Duodenal mucosa (tissue), 2 donors: ENCODE measurements around the gene GPC5.
"Not testable (repeated sequence)": the region's sequence is repeated elsewhere in the genome, so short reads cannot be mapped to it uniquely, and the experiment has no call there.

Source experiments
- H3K27ac ChIP-seq: one replicate; pipeline ENCODE4 v1.7.0; 2013; ENCODE audit warnings: low read depth, low read length
- H3K27me3 ChIP-seq, 2 donors: one replicate each; pipeline ENCODE4 v1.7.0; 2013; ENCODE audit warnings: low read length in 2 of 2, control low read depth in 1 of 2; ENCODE audit not compliant: insufficient read depth in 2 of 2, control insufficient read depth in 1 of 2
- H3K36me3 ChIP-seq, 2 donors: one replicate each; pipeline ENCODE4 v1.7.0; 2013; ENCODE audit warnings: low read length in 2 of 2, control low read depth in 1 of 2; ENCODE audit not compliant: insufficient read depth in 2 of 2, control insufficient read depth in 1 of 2
- H3K4me1 ChIP-seq, 2 donors: one replicate each; pipeline ENCODE4 v1.7.0; 2013; ENCODE audit warnings: low read length in 2 of 2, control low read depth in 1 of 2; ENCODE audit not compliant: insufficient read depth in 2 of 2, control insufficient read depth in 1 of 2
- H3K4me3 ChIP-seq, 2 donors: one replicate each; pipeline ENCODE4 v1.7.0; 2013; ENCODE audit warnings: low read length in 2 of 2, low read depth in 1 of 2
- H3K9ac ChIP-seq, 2 donors: one replicate each; pipeline ENCODE4 v1.7.0; 2013; ENCODE audit warnings: low read length in 2 of 2, low read depth in 1 of 2
- H3K9me3 ChIP-seq, 2 donors: one replicate each; pipeline ENCODE4 v1.7.0; 2013; ENCODE audit warnings: low read length in 2 of 2, control low read depth in 1 of 2; ENCODE audit not compliant: control insufficient read depth in 1 of 2

The GPC5 gene

DNA sequence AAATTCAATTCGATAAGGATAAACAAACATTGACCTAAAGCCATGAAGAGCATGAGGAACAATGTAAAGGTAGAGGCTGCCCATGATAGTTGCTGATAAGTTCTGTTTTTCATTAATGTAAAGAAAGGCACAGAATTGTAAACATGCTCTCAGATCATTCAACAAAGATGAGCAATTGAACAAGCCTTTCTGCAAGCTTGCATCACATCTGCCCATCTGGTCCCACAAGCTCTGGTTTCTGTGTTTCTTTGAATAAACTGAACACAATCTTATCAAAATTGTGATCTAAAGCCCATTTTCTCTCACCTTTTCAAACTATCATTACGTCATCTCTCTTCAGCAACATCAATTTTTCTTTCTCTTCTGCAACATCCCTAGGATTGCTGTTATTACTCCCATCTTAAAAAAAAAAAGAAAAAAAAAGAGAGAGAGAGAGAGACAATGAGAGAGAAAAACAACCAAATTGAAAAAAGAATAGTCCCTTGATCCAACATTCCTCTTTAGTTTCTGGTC is 1340.9 kb downstream of the GPC5 start:
- H3K9me3 ChIP-seq: no peaks in the 10 kb centered on the region
- H3K4me3 ChIP-seq: no peak overlapping the region
- H3K9ac ChIP-seq: no peak overlapping the region
- H3K27ac ChIP-seq: no peak overlapping the region
- H3K4me1 ChIP-seq: no peaks in the 10 kb centered on the region
- H3K27me3 ChIP-seq: no peaks in the 10 kb centered on the region
- no peaks in the 10 kb centered on the region for H3K36me3 ChIP-seq

DNA sequence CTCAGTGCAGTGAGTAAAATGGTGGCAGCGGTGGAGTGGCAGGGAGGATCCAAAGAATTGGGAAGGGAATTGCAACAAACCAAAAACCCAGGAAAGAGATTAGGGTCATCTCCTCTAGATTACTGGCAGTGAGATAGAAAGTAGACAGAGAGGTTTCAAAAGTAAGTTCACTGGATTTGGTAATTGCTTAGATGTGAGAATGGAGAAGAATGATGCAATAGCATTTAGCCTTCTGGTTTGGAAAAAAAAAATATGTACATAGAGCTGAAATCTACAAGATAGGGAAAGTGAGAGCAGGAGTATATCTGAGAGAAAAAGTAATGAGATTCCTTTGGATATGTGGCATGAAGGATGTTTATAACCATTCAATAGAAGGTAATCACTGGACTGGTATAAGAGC is 1345.6 kb downstream of the GPC5 start:
- no peaks in the 10 kb centered on the region for H3K4me1 ChIP-seq
- no peak overlapping the region for H3K27ac ChIP-seq
- no peak overlapping the region for H3K9ac ChIP-seq
- H3K9me3 ChIP-seq: no peaks in the 10 kb centered on the region
- no peak overlapping the region for H3K4me3 ChIP-seq
- no peaks in the 10 kb centered on the region for H3K36me3 ChIP-seq
- H3K27me3 ChIP-seq: no peaks in the 10 kb centered on the region

DNA sequence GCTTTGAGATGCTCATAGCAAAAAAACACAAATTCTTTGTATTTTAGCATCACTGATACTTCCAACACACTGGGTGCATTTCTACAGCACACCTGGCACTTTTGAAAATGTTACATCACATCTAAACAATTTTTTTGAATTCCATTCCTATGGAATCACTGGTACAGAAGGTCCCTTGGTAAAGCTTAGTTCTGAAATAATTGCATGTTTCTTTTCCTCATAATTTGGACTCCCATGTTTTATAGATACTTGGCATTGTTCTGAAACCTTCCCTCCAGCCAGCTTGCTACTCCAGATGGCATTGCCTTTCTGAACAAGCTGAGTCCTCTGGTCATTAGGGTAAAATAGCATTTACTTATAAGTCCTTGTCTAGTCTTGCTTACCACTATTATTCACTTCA is 1346.8 kb downstream of the GPC5 start:
- H3K9ac ChIP-seq: no peak overlapping the region
- no peaks in the 10 kb centered on the region for H3K27me3 ChIP-seq
- H3K9me3 ChIP-seq: no peaks in the 10 kb centered on the region
- H3K4me1 ChIP-seq: no peaks in the 10 kb centered on the region
- no peak overlapping the region for H3K27ac ChIP-seq
- no peaks in the 10 kb centered on the region for H3K36me3 ChIP-seq
- H3K4me3 ChIP-seq: no peak overlapping the region

DNA sequence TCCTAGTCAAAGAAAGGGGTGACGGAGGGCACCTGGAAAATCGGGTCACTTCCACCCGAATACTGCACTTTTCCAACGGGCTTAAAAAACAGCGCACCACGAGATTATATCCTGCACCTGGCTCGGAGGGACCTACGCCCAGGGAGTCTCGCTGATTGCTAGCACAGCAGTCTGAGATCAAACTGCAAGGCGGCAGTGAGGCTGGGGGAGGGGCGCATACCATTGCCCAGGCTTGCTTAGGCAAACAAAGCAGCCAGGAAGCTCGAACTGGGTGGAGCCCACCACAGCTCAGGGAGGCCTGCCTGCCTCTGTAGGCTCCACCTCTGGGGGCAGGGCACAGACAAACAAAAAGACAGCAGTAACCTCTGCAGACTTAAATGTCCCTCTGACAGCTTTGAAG is 1354.3 kb downstream of the GPC5 start:
- H3K4me3 ChIP-seq, H3K4me1 ChIP-seq, H3K27ac ChIP-seq, H3K27me3 ChIP-seq, H3K9me3 ChIP-seq, H3K36me3 ChIP-seq, H3K9ac ChIP-seq: not testable (repeated sequence)

DNA sequence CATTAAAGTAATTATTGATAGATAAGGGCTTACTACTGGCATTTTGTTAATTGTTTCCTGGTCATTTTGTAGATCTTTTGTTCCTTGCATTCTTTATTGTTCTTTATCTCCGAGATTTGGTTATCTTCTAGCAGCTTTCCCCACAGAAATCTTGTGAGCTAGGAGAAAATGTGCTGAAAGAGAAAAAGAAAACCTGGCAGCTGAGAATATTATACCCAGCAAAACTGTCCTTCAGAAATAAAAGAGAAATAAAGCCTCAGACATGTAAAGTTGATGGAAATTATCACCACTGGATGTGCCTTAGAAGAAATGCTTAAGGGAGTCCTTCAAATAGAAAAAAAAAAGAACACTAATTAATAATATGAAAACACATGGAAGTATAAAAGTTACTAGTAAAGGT is 1363.3 kb downstream of the GPC5 start:
- no peak overlapping the region for H3K9ac ChIP-seq
- no peaks in the 10 kb centered on the region for H3K4me1 ChIP-seq
- H3K27ac ChIP-seq: no peak overlapping the region
- H3K36me3 ChIP-seq: no peaks in the 10 kb centered on the region
- peaks cover 3 to 12% of the 10 kb centered on the region in 2 donors for H3K9me3 ChIP-seq
- H3K4me3 ChIP-seq: no peak overlapping the region
- H3K27me3 ChIP-seq: no peaks in the 10 kb centered on the region

DNA sequence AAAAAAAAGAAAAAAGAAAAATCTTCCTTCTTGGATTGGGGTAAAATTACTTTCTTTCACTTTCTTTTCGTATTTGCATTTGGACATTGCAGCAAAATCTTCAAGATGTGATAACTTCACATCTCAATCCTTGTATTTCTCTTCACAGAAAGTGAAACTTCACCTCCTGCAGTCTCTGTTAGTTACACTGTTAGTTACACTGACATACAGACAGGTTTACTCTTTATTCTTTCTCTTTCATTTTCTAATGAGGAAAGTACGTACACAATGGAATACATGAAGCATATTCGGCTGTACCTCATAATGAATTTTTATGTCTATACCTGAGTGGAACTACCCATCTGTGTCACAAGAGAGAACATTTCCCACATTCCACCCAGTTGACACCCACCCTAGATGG is 1369.0 kb downstream of the GPC5 start:
- no peaks in the 10 kb centered on the region for H3K9me3 ChIP-seq
- H3K27ac ChIP-seq: no peak overlapping the region
- no peak overlapping the region for H3K9ac ChIP-seq
- no peaks in the 10 kb centered on the region for H3K36me3 ChIP-seq
- H3K4me1 ChIP-seq: peaks cover 0 to 3% of the 10 kb centered on the region in 2 donors
- H3K4me3 ChIP-seq: peak overlapping the region; percentile 57 to 68
- no peaks in the 10 kb centered on the region for H3K27me3 ChIP-seq

DNA sequence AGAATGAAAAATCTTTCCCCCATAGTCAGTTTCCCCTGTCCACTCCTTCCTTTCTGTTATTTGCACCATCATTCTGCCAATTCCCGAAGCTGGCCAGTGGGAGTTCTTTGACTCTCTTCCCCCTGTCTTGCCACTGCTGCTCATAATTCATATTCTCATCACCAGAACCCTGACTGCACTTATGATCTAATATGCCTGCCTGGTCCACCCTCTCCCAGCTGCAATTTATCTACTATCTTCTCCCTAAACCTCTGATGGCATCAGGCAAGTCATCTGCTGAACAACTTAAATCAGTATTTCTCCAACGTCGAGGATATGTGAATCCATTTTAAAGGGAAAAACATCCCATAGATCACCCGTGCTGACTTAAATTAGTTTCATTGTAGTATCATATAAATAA is 1370.2 kb downstream of the GPC5 start:
- H3K9me3 ChIP-seq: no peaks in the 10 kb centered on the region
- no peak overlapping the region for H3K27ac ChIP-seq
- H3K4me3 ChIP-seq: no peak overlapping the region
- H3K36me3 ChIP-seq: no peaks in the 10 kb centered on the region
- no peak overlapping the region for H3K9ac ChIP-seq
- H3K27me3 ChIP-seq: no peaks in the 10 kb centered on the region
- peaks cover 0 to 3% of the 10 kb centered on the region in 2 donors for H3K4me1 ChIP-seq

DNA sequence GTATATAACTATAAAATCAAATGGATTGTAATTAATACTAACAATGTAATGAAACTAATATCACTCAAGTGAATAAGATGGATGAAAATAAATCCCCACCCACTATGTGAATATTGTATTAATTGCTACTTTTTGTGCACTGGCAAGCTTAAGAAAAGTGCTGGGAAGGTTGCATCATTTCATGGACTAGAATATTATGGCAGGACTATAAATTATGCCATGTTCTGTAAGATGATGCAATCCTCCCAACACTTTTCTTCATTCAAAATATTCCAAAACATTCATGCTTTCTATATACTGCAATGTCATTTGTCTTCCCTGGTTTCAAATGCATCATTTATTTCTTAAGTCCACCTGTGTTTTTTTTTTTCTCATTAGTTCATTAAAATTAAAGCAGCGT is 1370.6 kb downstream of the GPC5 start:
- Histone ChIP-seq H3K36me3 (no peaks in the 10 kb centered on the region), H3K4me3 (no peak overlapping the region), H3K27ac (no peak overlapping the region)

DNA sequence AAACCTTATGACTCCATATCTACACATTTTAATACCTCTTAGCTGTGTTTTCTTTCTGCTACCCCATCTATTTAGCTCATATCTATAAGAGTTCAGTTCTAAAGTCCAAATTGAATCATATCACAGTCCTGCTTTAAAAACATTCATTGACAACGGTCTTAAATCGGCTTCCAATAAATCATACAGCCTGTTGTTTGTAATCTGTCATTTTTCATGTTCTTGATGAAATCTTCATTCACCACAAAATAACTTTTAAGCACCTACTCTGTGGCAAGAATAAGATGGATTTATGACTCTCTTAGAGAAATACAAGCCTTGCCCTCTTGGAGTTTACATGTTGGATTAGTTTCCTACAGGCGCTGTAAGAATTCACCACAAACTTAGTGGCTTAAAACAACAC is 1377.2 kb downstream of the GPC5 start:
- Histone ChIP-seq H3K9me3 (no peaks in the 10 kb centered on the region), H3K4me3 (no peak overlapping the region)

More for the DNA sequence above, 1370.6 kb downstream of the GPC5 start:
- Histone ChIP-seq H3K9ac (no peak overlapping the region), H3K9me3 (no peaks in the 10 kb centered on the region), H3K4me1 (peaks cover 0 to 3% of the 10 kb centered on the region in 2 donors), H3K27me3 (no peaks in the 10 kb centered on the region)

DNA sequence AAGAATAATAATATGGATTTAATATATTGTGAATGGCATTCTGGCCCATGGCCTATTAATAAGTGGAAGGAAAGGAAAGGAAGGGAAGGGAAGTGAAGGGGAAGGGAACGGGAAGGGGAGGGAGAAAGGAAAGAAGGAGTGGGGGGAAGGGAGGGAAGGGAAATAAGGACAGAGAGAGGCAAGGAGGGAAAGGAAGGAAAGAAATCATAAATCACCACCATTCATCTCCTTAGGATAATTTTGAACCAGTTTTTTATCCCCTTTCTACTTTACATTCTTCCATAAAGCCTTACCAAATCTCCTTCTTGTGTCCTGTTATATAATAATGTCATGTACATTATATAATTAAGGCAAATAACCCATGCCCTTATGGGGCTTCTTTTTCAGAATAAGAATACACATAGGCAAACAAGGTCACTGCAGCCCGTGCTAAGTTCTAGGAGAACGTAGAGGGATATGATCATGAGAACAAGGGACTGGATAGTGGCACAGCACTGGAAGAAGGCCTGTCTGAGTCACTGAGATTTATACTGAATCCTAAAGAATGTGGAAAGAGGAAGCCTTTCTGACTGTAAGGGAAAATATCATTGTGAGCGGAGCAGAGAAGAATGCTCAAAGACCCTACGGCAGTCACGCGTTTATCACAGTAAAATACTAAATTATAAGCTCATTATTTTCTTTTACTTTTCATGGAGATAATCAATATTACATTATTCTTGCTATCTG is 1383.7 kb downstream of the GPC5 start:
- no peak overlapping the region for H3K4me3 ChIP-seq
- H3K9me3 ChIP-seq: no peaks in the 10 kb centered on the region
- no peak overlapping the region for H3K9ac ChIP-seq
- H3K36me3 ChIP-seq: no peaks in the 10 kb centered on the region
- no peak overlapping the region for H3K27ac ChIP-seq
- no peaks in the 10 kb centered on the region for H3K4me1 ChIP-seq
- no peaks in the 10 kb centered on the region for H3K27me3 ChIP-seq

More for the DNA sequence above, 1377.2 kb downstream of the GPC5 start:
- no peak overlapping the region for H3K27ac ChIP-seq
- H3K9ac ChIP-seq: no peak overlapping the region
- H3K36me3 ChIP-seq: no peaks in the 10 kb centered on the region
- H3K27me3 ChIP-seq: no peaks in the 10 kb centered on the region
- no peaks in the 10 kb centered on the region for H3K4me1 ChIP-seq
